Measurements from ENCODE around the gene NOTCH1. TPM values are rescaled to one million over a fixed set of nuclear protein-coding genes. Genes with fewer than 3 reads are reported as not detected.

NOTCH1 gene
- total and polyA plus RNA-seq, 5 donors from 2014 or later = 1.2 to 52.3 (median 1.6) TPM

GRCh38 chr9:136528716-136529341, 17.0 kb downstream of the NOTCH1 start:
- H3K4me1 Mint-ChIP-seq = peaks cover 0 to 35% (median 8%) of the 10 kb centered on the region in 4 donors
- H3K27ac Mint-ChIP-seq = peak overlapping the region in 1 of 3 donors; percentile 52
- Histone ChIP-seq H3K27me3 (ENCODE audit: control insufficient read depth, insufficient read depth, low read length) (no peaks in the 10 kb centered on the region), H3K4me3 (ENCODE audit: low read depth, low read length) (no peak overlapping the region), H3K27ac (ENCODE audit: insufficient read depth, low read length, poor library complexity, severe bottlenecking) (no peak overlapping the region), H3K36me3 (ENCODE audit: control insufficient read depth, insufficient read depth, low read length) (no peaks in the 10 kb centered on the region), H3K4me1 (ENCODE audit: control insufficient read depth, insufficient read depth, low read length, poor library complexity, severe bottlenecking) (peaks cover 53% of the 10 kb centered on the region), H3K9me3 (ENCODE audit: control insufficient read depth in 2 of 2, low read length in 2 of 2) (no peaks in the 10 kb centered on the region)
- no peaks in the 10 kb centered on the region for H3K9me3 Mint-ChIP-seq
- H3K4me3 Mint-ChIP-seq = no peak overlapping the region
- H3K36me3 Mint-ChIP-seq = no peaks in the 10 kb centered on the region
- H3K27me3 Mint-ChIP-seq = no peaks in the 10 kb centered on the region
- DNase-seq = no peak
- no peak for ATAC-seq (ENCODE audit: low read depth in 2 of 2)

GRCh38 chr9:136527721-136528710, 17.8 kb downstream of the NOTCH1 start:
- peaks cover 0 to 27% (median 4%) of the 10 kb centered on the region in 4 donors for H3K4me1 Mint-ChIP-seq
- peak overlapping the region in 1 of 4 donors; percentile 21 for H3K4me3 Mint-ChIP-seq
- no peaks in the 10 kb centered on the region for H3K27me3 Mint-ChIP-seq
- H3K27ac Mint-ChIP-seq = peak overlapping the region in 1 of 3 donors; percentile 32
- no peaks in the 10 kb centered on the region for H3K36me3 ChIP-seq (ENCODE audit: control insufficient read depth, insufficient read depth, low read length)
- no peaks in the 10 kb centered on the region for H3K9me3 ChIP-seq (ENCODE audit: control insufficient read depth in 2 of 2, low read length in 2 of 2)
- H3K36me3 Mint-ChIP-seq = no peaks in the 10 kb centered on the region
- H3K27ac ChIP-seq (ENCODE audit: insufficient read depth, low read length, poor library complexity, severe bottlenecking) = no peak overlapping the region
- no peaks in the 10 kb centered on the region for H3K27me3 ChIP-seq (ENCODE audit: control insufficient read depth, insufficient read depth, low read length)
- ATAC-seq (ENCODE audit: low read depth in 2 of 2) = no peak
- H3K4me1 ChIP-seq (ENCODE audit: control insufficient read depth, insufficient read depth, low read length, poor library complexity, severe bottlenecking) = peaks cover 45% of the 10 kb centered on the region
- DNase-seq = no peak
- no peak overlapping the region for H3K4me3 ChIP-seq (ENCODE audit: low read depth, low read length)
- H3K9me3 Mint-ChIP-seq = no peaks in the 10 kb centered on the region

- ATAC-seq (ENCODE audit: low read depth in 2 of 2) (no peak), DNase-seq (no peak)
- Histone ChIP-seq H3K4me1 (ENCODE audit: control insufficient read depth, insufficient read depth, low read length, poor library complexity, severe bottlenecking) (peaks cover 36% of the 10 kb centered on the region), H3K27me3 (ENCODE audit: control insufficient read depth, insufficient read depth, low read length) (no peaks in the 10 kb centered on the region), H3K27ac (ENCODE audit: insufficient read depth, low read length, poor library complexity, severe bottlenecking) (no peak overlapping the region), H3K4me3 (ENCODE audit: low read depth, low read length) (no peak overlapping the region), H3K9me3 (ENCODE audit: control insufficient read depth in 2 of 2, low read length in 2 of 2) (no peaks in the 10 kb centered on the region), H3K36me3 (ENCODE audit: control insufficient read depth, insufficient read depth, low read length) (no peaks in the 10 kb centered on the region)
- Mint-ChIP-seq H3K27me3 (no peaks in the 10 kb centered on the region), H3K4me1 (peaks cover 0 to 18% (median 1%) of the 10 kb centered on the region in 4 donors), H3K9me3 (no peaks in the 10 kb centered on the region), H3K4me3 (no peak overlapping the region), H3K36me3 (no peaks in the 10 kb centered on the region), H3K27ac (no peak overlapping the region)
Observed at GRCh38 chr9:136527131-136527530, 18.7 kb downstream of the NOTCH1 start.

- peaks cover 31% of the 10 kb centered on the region for H3K4me1 ChIP-seq (ENCODE audit: control insufficient read depth, insufficient read depth, low read length, poor library complexity, severe bottlenecking)
- Mint-ChIP-seq H3K36me3 (no peaks in the 10 kb centered on the region), H3K27ac (no peak overlapping the region), H3K27me3 (no peaks in the 10 kb centered on the region), H3K9me3 (no peaks in the 10 kb centered on the region), H3K4me3 (no peak overlapping the region), H3K4me1 (peaks cover 0 to 17% (median 1%) of the 10 kb centered on the region in 4 donors)
- DNase-seq (no peak), ATAC-seq (ENCODE audit: low read depth in 2 of 2) (no peak)
- no peak overlapping the region for H3K4me3 ChIP-seq (ENCODE audit: low read depth, low read length)
- H3K36me3 ChIP-seq (ENCODE audit: control insufficient read depth, insufficient read depth, low read length) = no peaks in the 10 kb centered on the region
- no peaks in the 10 kb centered on the region for H3K9me3 ChIP-seq (ENCODE audit: control insufficient read depth in 2 of 2, low read length in 2 of 2)
- no peaks in the 10 kb centered on the region for H3K27me3 ChIP-seq (ENCODE audit: control insufficient read depth, insufficient read depth, low read length)
- no peak overlapping the region for H3K27ac ChIP-seq (ENCODE audit: insufficient read depth, low read length, poor library complexity, severe bottlenecking)
Observed at GRCh38 chr9:136526625-136527066, 19.2 kb downstream of the NOTCH1 start.

GRCh38 chr9:136525841-136526499, 19.9 kb downstream of the NOTCH1 start:
- H3K4me1 ChIP-seq (ENCODE audit: control insufficient read depth, insufficient read depth, low read length, poor library complexity, severe bottlenecking) = peaks cover 24% of the 10 kb centered on the region
- Mint-ChIP-seq H3K4me3 (no peak overlapping the region), H3K27me3 (no peaks in the 10 kb centered on the region), H3K27ac (no peak overlapping the region), H3K36me3 (no peaks in the 10 kb centered on the region), H3K4me1 (peaks cover 0 to 15% (median under 1%) of the 10 kb centered on the region in 4 donors), H3K9me3 (no peaks in the 10 kb centered on the region)
- no peaks in the 10 kb centered on the region for H3K36me3 ChIP-seq (ENCODE audit: control insufficient read depth, insufficient read depth, low read length)
- ATAC-seq (ENCODE audit: low read depth in 2 of 2) (no peak), DNase-seq (no peak)
- no peak overlapping the region for H3K27ac ChIP-seq (ENCODE audit: insufficient read depth, low read length, poor library complexity, severe bottlenecking)
- no peak overlapping the region for H3K4me3 ChIP-seq (ENCODE audit: low read depth, low read length)
- no peaks in the 10 kb centered on the region for H3K9me3 ChIP-seq (ENCODE audit: control insufficient read depth in 2 of 2, low read length in 2 of 2)
- no peaks in the 10 kb centered on the region for H3K27me3 ChIP-seq (ENCODE audit: control insufficient read depth, insufficient read depth, low read length)

GRCh38 chr9:136525207-136525606, 20.6 kb downstream of the NOTCH1 start:
- Histone ChIP-seq H3K36me3 (ENCODE audit: control insufficient read depth, insufficient read depth, low read length) (no peaks in the 10 kb centered on the region), H3K27me3 (ENCODE audit: control insufficient read depth, insufficient read depth, low read length) (no peaks in the 10 kb centered on the region), H3K4me1 (ENCODE audit: control insufficient read depth, insufficient read depth, low read length, poor library complexity, severe bottlenecking) (peaks cover 17% of the 10 kb centered on the region), H3K9me3 (ENCODE audit: control insufficient read depth in 2 of 2, low read length in 2 of 2) (no peaks in the 10 kb centered on the region), H3K27ac (ENCODE audit: insufficient read depth, low read length, poor library complexity, severe bottlenecking) (no peak overlapping the region), H3K4me3 (ENCODE audit: low read depth, low read length) (no peak overlapping the region)
- Mint-ChIP-seq H3K27ac (no peak overlapping the region), H3K36me3 (no peaks in the 10 kb centered on the region), H3K4me3 (no peak overlapping the region), H3K9me3 (no peaks in the 10 kb centered on the region), H3K4me1 (peaks cover 0 to 10% (median 0%) of the 10 kb centered on the region in 4 donors), H3K27me3 (no peaks in the 10 kb centered on the region)
- no peak for ATAC-seq (ENCODE audit: low read depth in 2 of 2)
- DNase-seq = no peak

GRCh38 chr9:136522314-136523237, 23.3 kb downstream of the NOTCH1 start:
- H3K4me1 Mint-ChIP-seq = peaks cover 0 to 2% (median 0%) of the 10 kb centered on the region in 4 donors
- no peak overlapping the region for H3K4me3 Mint-ChIP-seq
- Histone ChIP-seq H3K27me3 (ENCODE audit: control insufficient read depth, insufficient read depth, low read length) (no peaks in the 10 kb centered on the region), H3K4me3 (ENCODE audit: low read depth, low read length) (no peak overlapping the region), H3K4me1 (ENCODE audit: control insufficient read depth, insufficient read depth, low read length, poor library complexity, severe bottlenecking) (no peaks in the 10 kb centered on the region), H3K36me3 (ENCODE audit: control insufficient read depth, insufficient read depth, low read length) (peaks cover 13% of the 10 kb centered on the region), H3K9me3 (ENCODE audit: control insufficient read depth in 2 of 2, low read length in 2 of 2) (no peaks in the 10 kb centered on the region), H3K27ac (ENCODE audit: insufficient read depth, low read length, poor library complexity, severe bottlenecking) (no peak overlapping the region)
- H3K36me3 Mint-ChIP-seq = no peaks in the 10 kb centered on the region
- ATAC-seq (ENCODE audit: low read depth in 2 of 2) (no peak), DNase-seq (no peak)
- H3K9me3 Mint-ChIP-seq = no peaks in the 10 kb centered on the region
- no peaks in the 10 kb centered on the region for H3K27me3 Mint-ChIP-seq
- H3K27ac Mint-ChIP-seq = no peak overlapping the region
